GM12878 (cell line): ENCODE results near the gene OCA2. TPM values are rescaled to one million over a fixed set of nuclear protein-coding genes. Genes with fewer than 3 reads are reported as not detected.

Experiments used
- LARP7 ChIP-seq: fragments of 450-650 bp; IDR thresholded peaks from 2 replicates; pipeline ENCODE4 v1.6.1; 2017; ENCODE audit warnings: mild to moderate bottlenecking
- MYB ChIP-seq: fragments of 150-350 bp; IDR thresholded peaks from 2 replicates; pipeline ENCODE4 v1.6.1; 2014; ENCODE audit warnings: mild to moderate bottlenecking, low read depth, low read length, borderline replicate concordance
- RAD21 ChIP-seq: IDR thresholded peaks from 2 replicates; pipeline ENCODE4 v1.6.1; 2011; ENCODE audit warnings: mild to moderate bottlenecking, low read depth, low read length, moderate library complexity; ENCODE audit not compliant: insufficient read depth
- SMAD1 ChIP-seq: fragments of 450-650 bp; IDR thresholded peaks from 2 replicates; pipeline ENCODE4 v1.6.1; 2018; ENCODE audit warnings: mild to moderate bottlenecking, low read depth; ENCODE audit not compliant: partially characterized antibody
- ZNF274 ChIP-seq: IDR thresholded peaks from one replicate; pipeline ENCODE4 v1.8.0; 2011; ENCODE audit not compliant: insufficient read length, insufficient read depth
- polyA plus RNA-seq, 11 experiments: library from polyadenylated mRNA; depleted of rRNA in 4 of 11; unstranded in 6 of 11; stranded (reverse) in 5 of 11; fragments of >200 nt; fragmentation: Nextera tagmentation in 4 of 11; fragmentation: Illumina TruSeq in 1 of 11; extraction: Ambion mirVana in 4 of 11; extraction: Trizol in 1 of 11; gene quantifications; 1 replicate in 1 of 11; 2 replicates in 10 of 11; pipeline versions ENCODE4 v1.2.1 to v1.2.3, GENCODE V29; 2011 to 2016; ENCODE audit warnings: inconsistent platforms in 2 of 11, missing spikeins in 2 of 11, low read depth in 1 of 11
- total RNA-seq, 4 experiments: library from RNA; depleted of rRNA in 3 of 4; stranded (reverse); fragments of >200 nt in 3 of 4; fragmentation: Illumina TruSeq in 1 of 4; extraction: Trizol in 1 of 4; gene quantifications; 2 replicates each; pipeline versions ENCODE4 v1.2.1 to v1.2.3, GENCODE V29; 2013 to 2021
- TF ChIP-seq, protein P1 (sequence below): IDR thresholded peaks from 2 replicates; pipeline ENCODE4 v1.6.1; 2012; ENCODE audit warnings: improper control_type of control experiment, low read depth, low read length; ENCODE audit not compliant: insufficient replicate concordance
- TF ChIP-seq, protein P2 (sequence below): IDR thresholded peaks from 2 replicates; pipeline ENCODE4 v1.6.1; 2011; ENCODE audit warnings: low read depth, low read length, improper control_type of control experiment, borderline replicate concordance
- TF ChIP-seq, protein P3 (sequence below), 3 experiments: IDR thresholded peaks in 2 of 3; conservative IDR thresholded peaks in 1 of 3; 2 replicates each; pipeline ENCODE4 v1.5.1; 2011; ENCODE audit warnings: low read depth in 3 of 3, low read length in 3 of 3, mild to moderate bottlenecking in 3 of 3, control low read depth in 2 of 3, moderate library complexity in 2 of 3, inconsistent platforms in 1 of 3, mixed read lengths in 1 of 3; ENCODE audit not compliant: control insufficient read depth in 2 of 3, insufficient read depth in 1 of 3; ENCODE audit errors: extremely low read depth in 1 of 3

OCA2 gene
- total and polyA plus RNA-seq, 10 of the 15 experiments (the other 5 are each of a cell fraction or from before 2014, with no cell fraction given): 0.04 to 1.8 TPM; not detected in 8

DNA sequence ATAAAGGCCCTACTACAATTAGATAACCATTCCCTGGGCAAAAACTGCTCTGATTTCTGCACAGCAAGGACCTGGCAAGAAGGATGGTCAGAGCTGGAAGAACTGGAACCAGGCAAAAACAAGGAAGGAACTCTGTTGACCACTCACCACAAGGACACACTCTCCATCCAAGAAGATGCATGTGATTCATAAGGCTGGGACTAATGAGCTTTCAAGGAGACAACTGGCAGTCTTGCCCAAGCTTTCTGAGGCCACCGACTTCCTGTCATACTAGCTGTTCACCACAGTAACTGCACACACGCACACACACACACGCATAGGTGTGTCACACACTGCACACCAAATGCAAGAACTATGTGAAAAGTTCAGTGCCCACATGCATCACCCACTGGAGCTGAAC is 256.6 kb downstream of the OCA2 start (continued):
- TF ChIP-seq, protein P1, sequence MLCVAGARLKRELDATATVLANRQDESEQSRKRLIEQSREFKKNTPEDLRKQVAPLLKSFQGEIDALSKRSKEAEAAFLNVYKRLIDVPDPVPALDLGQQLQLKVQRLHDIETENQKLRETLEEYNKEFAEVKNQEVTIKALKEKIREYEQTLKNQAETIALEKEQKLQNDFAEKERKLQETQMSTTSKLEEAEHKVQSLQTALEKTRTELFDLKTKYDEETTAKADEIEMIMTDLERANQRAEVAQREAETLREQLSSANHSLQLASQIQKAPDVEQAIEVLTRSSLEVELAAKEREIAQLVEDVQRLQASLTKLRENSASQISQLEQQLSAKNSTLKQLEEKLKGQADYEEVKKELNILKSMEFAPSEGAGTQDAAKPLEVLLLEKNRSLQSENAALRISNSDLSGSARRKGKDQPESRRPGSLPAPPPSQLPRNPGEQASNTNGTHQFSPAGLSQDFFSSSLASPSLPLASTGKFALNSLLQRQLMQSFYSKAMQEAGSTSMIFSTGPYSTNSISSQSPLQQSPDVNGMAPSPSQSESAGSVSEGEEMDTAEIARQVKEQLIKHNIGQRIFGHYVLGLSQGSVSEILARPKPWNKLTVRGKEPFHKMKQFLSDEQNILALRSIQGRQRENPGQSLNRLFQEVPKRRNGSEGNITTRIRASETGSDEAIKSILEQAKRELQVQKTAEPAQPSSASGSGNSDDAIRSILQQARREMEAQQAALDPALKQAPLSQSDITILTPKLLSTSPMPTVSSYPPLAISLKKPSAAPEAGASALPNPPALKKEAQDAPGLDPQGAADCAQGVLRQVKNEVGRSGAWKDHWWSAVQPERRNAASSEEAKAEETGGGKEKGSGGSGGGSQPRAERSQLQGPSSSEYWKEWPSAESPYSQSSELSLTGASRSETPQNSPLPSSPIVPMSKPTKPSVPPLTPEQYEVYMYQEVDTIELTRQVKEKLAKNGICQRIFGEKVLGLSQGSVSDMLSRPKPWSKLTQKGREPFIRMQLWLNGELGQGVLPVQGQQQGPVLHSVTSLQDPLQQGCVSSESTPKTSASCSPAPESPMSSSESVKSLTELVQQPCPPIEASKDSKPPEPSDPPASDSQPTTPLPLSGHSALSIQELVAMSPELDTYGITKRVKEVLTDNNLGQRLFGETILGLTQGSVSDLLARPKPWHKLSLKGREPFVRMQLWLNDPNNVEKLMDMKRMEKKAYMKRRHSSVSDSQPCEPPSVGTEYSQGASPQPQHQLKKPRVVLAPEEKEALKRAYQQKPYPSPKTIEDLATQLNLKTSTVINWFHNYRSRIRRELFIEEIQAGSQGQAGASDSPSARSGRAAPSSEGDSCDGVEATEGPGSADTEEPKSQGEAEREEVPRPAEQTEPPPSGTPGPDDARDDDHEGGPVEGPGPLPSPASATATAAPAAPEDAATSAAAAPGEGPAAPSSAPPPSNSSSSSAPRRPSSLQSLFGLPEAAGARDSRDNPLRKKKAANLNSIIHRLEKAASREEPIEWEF: no peak
- no peak for TF ChIP-seq SMAD1
- TF ChIP-seq, protein P2, sequence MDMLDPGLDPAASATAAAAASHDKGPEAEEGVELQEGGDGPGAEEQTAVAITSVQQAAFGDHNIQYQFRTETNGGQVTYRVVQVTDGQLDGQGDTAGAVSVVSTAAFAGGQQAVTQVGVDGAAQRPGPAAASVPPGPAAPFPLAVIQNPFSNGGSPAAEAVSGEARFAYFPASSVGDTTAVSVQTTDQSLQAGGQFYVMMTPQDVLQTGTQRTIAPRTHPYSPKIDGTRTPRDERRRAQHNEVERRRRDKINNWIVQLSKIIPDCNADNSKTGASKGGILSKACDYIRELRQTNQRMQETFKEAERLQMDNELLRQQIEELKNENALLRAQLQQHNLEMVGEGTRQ: no peak
- TF ChIP-seq, protein P3, sequence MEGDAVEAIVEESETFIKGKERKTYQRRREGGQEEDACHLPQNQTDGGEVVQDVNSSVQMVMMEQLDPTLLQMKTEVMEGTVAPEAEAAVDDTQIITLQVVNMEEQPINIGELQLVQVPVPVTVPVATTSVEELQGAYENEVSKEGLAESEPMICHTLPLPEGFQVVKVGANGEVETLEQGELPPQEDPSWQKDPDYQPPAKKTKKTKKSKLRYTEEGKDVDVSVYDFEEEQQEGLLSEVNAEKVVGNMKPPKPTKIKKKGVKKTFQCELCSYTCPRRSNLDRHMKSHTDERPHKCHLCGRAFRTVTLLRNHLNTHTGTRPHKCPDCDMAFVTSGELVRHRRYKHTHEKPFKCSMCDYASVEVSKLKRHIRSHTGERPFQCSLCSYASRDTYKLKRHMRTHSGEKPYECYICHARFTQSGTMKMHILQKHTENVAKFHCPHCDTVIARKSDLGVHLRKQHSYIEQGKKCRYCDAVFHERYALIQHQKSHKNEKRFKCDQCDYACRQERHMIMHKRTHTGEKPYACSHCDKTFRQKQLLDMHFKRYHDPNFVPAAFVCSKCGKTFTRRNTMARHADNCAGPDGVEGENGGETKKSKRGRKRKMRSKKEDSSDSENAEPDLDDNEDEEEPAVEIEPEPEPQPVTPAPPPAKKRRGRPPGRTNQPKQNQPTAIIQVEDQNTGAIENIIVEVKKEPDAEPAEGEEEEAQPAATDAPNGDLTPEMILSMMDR (IDR thresholded peaks at IDR 0.05 in 2 of 3, conservative IDR thresholded peaks at IDR 0.05 in 1 of 3; ENCODE audit: control insufficient read depth in 2 of 3, extremely low read depth in 1 of 3, insufficient read depth in 1 of 3, low read depth in 3 of 3, low read length in 3 of 3): no peak
- TF ChIP-seq ZNF274: no peak
- TF ChIP-seq RAD21: no peak
- TF ChIP-seq LARP7: no peak
- TF ChIP-seq MYB: no peak
